Cardiac fibroblast (primary cell): Measurements from ENCODE around the gene SYNGAP1.
A peak's percentile ranks its signal among the peaks of the same experiment; 100 is the strongest.

Source experiments
- DNase-seq, 2 donors: peaks; one replicate each; pipeline versions ENCODE4 v3.0.0 to v3.0.0-alpha.2; 2010; ENCODE audit warnings: low read depth in 2 of 2
- H3K4me3 ChIP-seq, 2 donors: replicated peaks in 1 of 2; 1 replicate in 1 of 2; 2 replicates in 1 of 2; pipeline ENCODE4 v1.5.1; 2011; ENCODE audit warnings: low read depth in 2 of 2, low read length in 2 of 2, mild to moderate bottlenecking in 2 of 2, moderate library complexity in 1 of 2
- TF ChIP-seq, protein P1 (sequence below): IDR thresholded peaks from one replicate; pipeline ENCODE4 v1.5.1; 2011; ENCODE audit warnings: low read depth, mild to moderate bottlenecking, low read length, inconsistent platforms

The SYNGAP1 gene

DNA sequence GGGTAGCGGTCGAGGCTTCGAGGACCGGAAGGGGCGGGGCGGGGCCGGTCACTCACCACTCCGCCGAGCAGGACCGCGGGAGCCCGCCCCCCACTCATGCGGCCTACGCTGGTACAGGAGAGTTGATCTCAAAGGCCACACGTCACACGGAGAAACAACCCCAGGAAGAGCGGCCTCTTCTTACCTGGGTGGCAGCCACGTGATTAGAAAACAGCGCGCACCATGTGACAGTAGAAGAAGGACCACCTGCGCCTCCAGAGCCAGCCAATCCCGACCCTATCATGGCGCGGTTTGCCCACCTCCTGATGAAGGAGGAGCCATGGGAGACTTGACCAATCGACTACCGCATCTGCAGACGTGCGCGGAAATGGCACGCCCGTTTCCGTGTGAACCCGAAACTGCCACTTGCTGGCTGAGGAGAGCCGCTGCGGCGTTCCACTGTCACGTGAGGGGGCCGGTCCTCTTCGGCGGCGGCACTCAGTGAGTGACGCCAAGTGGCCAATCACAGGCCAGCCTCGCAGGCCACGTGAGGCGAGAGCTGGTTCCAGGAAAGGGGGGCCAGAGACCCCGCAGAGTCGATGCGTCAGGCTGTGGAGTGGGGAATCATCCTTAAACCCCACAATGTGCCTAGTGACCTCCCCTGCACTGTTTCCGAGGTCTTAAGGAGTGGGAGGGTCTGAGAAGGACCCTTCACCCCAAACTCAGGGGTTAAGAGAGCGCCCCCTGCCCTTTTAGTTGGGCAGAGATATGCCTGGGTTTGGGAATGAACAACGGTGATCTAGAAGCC, 1.8 kb upstream of the SYNGAP1 start, which contains the start of gene CUTA:
Gene CUTA, minus strand, starts transcription at position 205 of the 787 bp plus-strand sequence. Its CDS starts 107 bp downstream, at position 98.
- peak within 1 kb of the TSS; percentile 81 to 91 for H3K4me3 ChIP-seq
- TF ChIP-seq, protein P1, sequence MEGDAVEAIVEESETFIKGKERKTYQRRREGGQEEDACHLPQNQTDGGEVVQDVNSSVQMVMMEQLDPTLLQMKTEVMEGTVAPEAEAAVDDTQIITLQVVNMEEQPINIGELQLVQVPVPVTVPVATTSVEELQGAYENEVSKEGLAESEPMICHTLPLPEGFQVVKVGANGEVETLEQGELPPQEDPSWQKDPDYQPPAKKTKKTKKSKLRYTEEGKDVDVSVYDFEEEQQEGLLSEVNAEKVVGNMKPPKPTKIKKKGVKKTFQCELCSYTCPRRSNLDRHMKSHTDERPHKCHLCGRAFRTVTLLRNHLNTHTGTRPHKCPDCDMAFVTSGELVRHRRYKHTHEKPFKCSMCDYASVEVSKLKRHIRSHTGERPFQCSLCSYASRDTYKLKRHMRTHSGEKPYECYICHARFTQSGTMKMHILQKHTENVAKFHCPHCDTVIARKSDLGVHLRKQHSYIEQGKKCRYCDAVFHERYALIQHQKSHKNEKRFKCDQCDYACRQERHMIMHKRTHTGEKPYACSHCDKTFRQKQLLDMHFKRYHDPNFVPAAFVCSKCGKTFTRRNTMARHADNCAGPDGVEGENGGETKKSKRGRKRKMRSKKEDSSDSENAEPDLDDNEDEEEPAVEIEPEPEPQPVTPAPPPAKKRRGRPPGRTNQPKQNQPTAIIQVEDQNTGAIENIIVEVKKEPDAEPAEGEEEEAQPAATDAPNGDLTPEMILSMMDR, result peak; percentile 5
- DNase-seq, result peak; percentile 100

DNA sequence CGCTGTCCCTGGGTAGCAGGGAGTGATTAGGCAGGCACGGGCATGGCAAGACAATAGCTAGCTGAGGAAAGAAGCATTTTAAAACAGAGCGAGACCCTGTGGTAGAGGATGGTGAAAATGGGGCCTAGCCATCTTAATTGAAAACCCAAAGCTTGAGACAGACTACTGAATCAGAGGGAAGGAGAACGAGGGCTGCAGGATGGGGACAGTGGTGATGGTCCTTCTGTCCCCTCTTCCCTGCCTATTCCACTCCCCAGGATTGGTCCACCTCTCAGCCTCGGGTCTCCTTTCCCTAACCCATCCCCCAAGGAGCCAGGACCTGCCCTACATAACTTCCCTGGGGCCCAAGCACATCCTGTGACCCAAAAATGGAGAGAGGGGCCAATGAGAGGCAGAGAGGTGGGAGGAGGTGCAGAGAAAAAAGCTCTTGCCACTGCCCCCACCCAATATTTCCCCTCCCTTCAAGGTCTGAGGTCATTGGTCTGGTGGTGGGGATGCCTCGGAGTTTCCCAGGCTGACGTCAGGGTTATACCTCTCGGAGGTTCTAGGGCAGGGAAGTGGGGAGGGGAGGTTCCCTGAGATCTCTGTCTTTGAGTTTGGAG, 1.1 kb upstream of the SYNGAP1 start:
- peak overlapping the region; percentile 23 to 39 for H3K4me3 ChIP-seq
- DNase-seq, result peak; percentile 41 to 42
- TF ChIP-seq, protein P1, result no peak

DNA sequence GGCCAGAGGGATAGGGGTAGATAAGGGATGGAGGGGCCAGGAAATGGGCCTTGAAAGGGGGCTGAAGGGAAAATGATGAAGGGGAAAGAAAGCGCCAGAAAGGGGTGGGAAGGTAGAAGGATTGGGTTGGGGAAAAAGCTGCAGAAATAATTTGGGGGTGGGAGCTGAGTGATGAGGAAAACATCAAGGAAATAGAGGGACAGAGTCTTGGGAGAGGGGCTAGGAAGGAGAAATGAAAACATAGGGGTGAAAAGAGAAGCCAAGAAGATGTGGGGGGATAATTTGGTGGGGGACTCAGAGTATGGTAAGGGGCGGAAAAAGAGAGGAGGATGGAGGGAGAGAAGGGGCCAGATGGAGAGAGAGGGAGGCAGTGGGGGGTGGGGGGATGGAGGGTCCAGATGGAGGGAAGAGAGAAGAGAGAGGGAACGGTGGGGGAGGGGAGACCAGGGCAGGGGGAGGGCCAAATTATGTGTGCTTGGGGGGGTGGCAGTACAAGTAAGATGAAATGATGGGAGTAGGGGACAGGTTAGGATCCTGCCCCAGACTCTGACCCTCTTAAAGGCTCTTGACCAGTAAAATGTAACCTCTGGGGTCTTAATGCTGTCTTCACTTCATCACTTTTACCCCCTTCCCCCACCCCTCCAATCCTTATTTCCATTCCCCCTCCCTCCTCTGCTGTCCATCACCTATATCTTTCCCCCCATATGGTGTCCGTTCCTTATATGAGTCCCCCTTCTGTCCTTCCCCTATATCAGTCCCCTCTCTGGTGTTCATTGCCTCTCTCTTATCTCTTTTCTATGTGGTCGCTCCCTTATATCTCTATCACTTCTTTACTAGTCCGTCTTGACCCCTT, 852 bp downstream of the SYNGAP1 start:
- peak overlapping the region; percentile 42 to 44 for H3K4me3 ChIP-seq
- TF ChIP-seq, protein P1, result no peak
- DNase-seq, result peak in 1 of 2 donors; percentile 19

- no peak overlapping the region for H3K4me3 ChIP-seq
- TF ChIP-seq, protein P1, result no peak
- no peak for DNase-seq
Measured at GRCh38 chr6:33421344-33421643, 1.4 kb downstream of the SYNGAP1 start.

- H3K4me3 ChIP-seq, result no peak overlapping the region
- DNase-seq, result no peak
- TF ChIP-seq, protein P1, result no peak
Measured at GRCh38 chr6:33423777-33424176, 3.9 kb downstream of the SYNGAP1 start.

GRCh38 chr6:33424855-33425667, 5.2 kb downstream of the SYNGAP1 start:
- DNase-seq, result no peak
- H3K4me3 ChIP-seq, result peak overlapping the region; percentile 51 to 71
- TF ChIP-seq, protein P1, result no peak
